Memory B cell (primary cell): ENCODE data around the gene FBXL7.

Experiments
- ATAC-seq: fragments of 150-1000 bp; cut with Tn5 transposase; 2 replicates; pipeline ENCODE4 v1.10.0; 2021; ENCODE audit warnings: low read depth, mild to moderate bottlenecking, moderate library complexity
- DNase-seq, 2 donors: peaks; one replicate each; pipeline ENCODE4 v3.0.0; 2022; ENCODE audit warnings: low spot score in 2 of 2
- H3K27ac Mint-ChIP-seq: one replicate; pipeline ENCODE4 v1.8.0; 2022; ENCODE audit warnings: mild to moderate bottlenecking, moderate library complexity, mixed read lengths
- H3K27me3 Mint-ChIP-seq: one replicate; pipeline ENCODE4 v1.8.0; 2022; ENCODE audit warnings: mixed read lengths
- H3K36me3 Mint-ChIP-seq: one replicate; pipeline ENCODE4 v1.8.0; 2022; ENCODE audit warnings: mild to moderate bottlenecking, mixed read lengths
- H3K4me1 Mint-ChIP-seq: one replicate; pipeline ENCODE4 v1.8.0; 2022; ENCODE audit warnings: mixed read lengths
- H3K4me3 Mint-ChIP-seq: one replicate; pipeline ENCODE4 v1.8.0; 2022; ENCODE audit warnings: mild to moderate bottlenecking, moderate library complexity, mixed read lengths
- H3K9me3 Mint-ChIP-seq: one replicate; pipeline ENCODE4 v1.8.0; 2022; ENCODE audit warnings: mixed read lengths

The FBXL7 gene

DNA sequence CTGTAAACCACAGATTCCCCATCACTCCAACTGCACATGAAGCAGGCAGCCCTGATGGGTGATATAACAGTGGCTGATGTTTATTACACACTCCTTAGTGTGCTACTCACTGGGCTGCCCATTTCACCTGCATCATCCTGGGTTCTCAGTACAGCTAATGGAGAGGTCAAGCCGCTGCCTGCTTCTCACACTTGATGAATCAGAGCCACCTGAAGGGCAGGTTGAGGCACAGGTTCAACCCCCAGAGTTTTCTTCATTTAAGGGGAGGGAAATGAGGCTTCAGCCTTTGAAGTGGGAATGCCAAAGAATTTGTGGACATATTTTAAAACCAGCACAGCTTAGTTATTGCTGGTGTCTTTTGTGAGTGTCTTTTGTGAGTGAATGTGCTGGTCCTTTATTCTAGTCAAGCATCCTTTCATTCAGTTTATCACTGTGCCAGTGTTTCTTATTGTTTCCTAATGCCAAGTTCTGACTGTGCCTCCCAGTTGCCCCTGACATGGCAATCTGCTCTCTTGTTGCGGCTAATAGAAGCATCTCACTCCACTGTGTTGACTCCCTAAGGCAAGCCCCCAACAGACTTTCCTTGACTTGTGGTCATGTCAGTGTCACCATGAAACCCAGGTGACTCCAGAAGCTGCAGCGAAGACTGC, 109.2 kb downstream of the FBXL7 start:
- H3K36me3 Mint-ChIP-seq: no peaks in the 10 kb centered on the region
- H3K27ac Mint-ChIP-seq: no peak overlapping the region
- no peaks in the 10 kb centered on the region for H3K4me1 Mint-ChIP-seq
- DNase-seq (no peak), ATAC-seq (no peak)
- H3K4me3 Mint-ChIP-seq: no peak overlapping the region
- no peaks in the 10 kb centered on the region for H3K27me3 Mint-ChIP-seq
- peaks cover 3% of the 10 kb centered on the region for H3K9me3 Mint-ChIP-seq

DNA sequence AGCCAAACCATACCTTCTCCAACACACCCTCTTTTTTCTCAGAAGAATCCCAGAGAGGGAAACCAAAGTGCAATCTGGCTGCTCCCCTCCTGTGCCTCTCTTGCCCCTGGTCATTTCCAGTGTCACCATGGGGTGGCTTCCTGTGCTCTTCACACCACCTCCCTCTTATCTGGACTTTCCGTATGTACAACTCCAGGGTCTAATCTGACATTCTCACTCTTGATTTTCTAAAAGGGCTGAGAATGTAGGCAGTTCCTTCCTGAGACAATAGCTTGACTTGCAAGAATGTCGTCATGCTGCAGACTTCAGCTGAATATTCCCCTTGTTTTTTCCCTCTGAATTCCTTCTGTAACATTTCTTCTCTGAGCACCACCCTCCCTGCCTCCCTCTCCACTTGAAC, 110.2 kb downstream of the FBXL7 start:
- DNase-seq (no peak), ATAC-seq (no peak)
- Mint-ChIP-seq H3K4me1 (no peaks in the 10 kb centered on the region), H3K4me3 (no peak overlapping the region), H3K27me3 (no peaks in the 10 kb centered on the region), H3K36me3 (no peaks in the 10 kb centered on the region), H3K27ac (no peak overlapping the region), H3K9me3 (peaks cover 3% of the 10 kb centered on the region)

DNA sequence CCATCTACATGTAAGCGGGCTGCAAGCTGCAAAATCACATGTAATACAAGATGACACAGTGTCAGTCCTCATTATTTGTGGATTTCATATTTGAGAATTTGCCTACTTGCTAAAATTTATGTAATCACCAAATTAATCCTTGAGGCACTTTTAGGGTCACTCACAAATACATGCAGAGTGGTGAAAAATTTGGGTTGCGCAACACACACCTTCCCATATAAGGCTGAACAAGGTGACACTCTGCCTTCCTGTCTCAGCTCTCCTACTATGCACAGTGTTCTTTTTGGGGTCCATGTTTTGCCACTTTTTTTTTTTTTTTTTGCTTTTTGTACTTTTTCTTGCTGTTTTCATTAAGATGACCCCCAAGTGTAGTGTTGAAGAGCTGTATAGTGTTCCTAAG, 111.0 kb downstream of the FBXL7 start:
- H3K36me3 Mint-ChIP-seq: no peaks in the 10 kb centered on the region
- no peaks in the 10 kb centered on the region for H3K4me1 Mint-ChIP-seq
- H3K9me3 Mint-ChIP-seq: peaks cover 3% of the 10 kb centered on the region
- no peaks in the 10 kb centered on the region for H3K27me3 Mint-ChIP-seq
- H3K4me3 Mint-ChIP-seq: no peak overlapping the region
- H3K27ac Mint-ChIP-seq: no peak overlapping the region
- no peak for DNase-seq
- no peak for ATAC-seq

DNA sequence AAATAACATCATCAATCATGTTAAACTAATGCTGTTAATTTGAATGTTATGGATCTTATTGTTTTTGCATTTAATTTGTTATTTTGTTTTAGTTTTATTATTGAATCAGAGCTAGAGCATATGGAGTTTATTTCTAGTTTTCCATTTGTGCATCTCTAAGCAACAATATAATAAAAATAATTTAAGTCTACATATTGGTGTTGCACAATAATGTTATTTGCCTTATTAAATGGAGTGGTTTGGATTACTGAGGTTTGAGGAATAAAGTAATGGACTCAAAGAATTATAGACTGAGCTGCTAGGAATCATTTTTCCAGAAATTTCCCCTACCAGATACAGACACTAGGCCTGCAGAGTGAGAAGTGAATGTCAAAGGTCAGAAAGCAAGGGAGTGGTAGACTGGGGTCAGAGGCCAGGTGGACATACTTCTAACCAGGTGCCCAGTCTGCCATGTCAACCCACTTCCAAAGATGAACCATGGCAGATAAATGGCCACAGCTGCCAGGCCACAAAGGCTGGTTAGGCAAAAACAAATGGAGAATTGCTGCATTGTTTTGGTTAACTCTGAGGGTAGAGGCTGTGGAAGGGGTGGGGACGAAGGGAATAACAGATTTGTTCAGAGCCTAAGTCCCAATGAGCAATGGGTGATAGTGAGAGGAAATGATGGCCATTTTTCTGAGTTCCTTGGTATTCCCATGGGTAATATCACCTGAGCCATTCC, 113.1 kb downstream of the FBXL7 start:
- Mint-ChIP-seq H3K4me1 (no peaks in the 10 kb centered on the region), H3K9me3 (no peaks in the 10 kb centered on the region), H3K27me3 (no peaks in the 10 kb centered on the region), H3K36me3 (no peaks in the 10 kb centered on the region), H3K4me3 (no peak overlapping the region), H3K27ac (no peak overlapping the region)
- ATAC-seq (no peak), DNase-seq (no peak)

DNA sequence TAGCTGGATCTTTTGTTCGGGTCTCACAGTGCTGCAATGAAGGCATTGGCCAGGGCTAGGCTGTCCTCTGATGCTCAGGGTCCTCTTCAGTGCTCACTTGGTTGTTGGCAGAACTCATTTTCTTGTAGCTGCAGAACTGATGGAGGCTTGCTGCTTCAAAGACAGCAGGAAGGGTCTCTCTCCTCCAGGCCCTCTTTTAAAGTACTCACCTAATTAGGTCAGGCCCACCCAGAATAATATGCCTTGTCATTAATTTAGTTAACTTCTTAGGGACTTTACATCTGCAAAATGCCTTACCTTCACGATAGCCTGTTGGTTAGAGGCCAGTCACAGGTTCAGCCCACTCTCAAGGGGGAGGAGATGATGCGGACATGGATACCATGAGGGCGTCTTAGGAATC, 114.7 kb downstream of the FBXL7 start:
- no peaks in the 10 kb centered on the region for H3K4me1 Mint-ChIP-seq
- no peak for DNase-seq
- H3K4me3 Mint-ChIP-seq: no peak overlapping the region
- H3K27me3 Mint-ChIP-seq: no peaks in the 10 kb centered on the region
- ATAC-seq: no peak
- H3K9me3 Mint-ChIP-seq: no peaks in the 10 kb centered on the region
- no peaks in the 10 kb centered on the region for H3K36me3 Mint-ChIP-seq
- no peak overlapping the region for H3K27ac Mint-ChIP-seq

DNA sequence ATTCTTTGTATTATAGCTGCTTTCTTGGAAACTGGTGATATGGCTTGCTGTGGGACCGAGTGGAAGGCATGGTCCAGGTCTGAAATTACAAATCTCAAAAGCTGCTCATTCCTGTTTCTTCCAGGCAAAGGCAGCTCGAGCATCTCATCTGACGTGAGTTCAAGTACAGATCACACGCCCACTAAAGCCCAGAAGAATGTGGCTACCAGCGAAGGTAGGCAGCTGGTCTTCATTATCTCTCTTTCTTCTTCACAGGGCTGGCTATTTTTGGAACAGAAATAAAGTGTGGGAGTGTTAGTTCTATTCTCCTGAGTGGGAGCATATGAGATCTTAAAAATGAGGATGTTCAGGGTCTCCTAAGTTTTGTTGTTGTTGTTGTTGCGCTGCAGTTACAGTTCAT, 115.9 kb downstream of the FBXL7 start:
- no peaks in the 10 kb centered on the region for H3K4me1 Mint-ChIP-seq
- H3K4me3 Mint-ChIP-seq: no peak overlapping the region
- no peaks in the 10 kb centered on the region for H3K27me3 Mint-ChIP-seq
- no peaks in the 10 kb centered on the region for H3K9me3 Mint-ChIP-seq
- DNase-seq: no peak
- no peaks in the 10 kb centered on the region for H3K36me3 Mint-ChIP-seq
- no peak for ATAC-seq
- no peak overlapping the region for H3K27ac Mint-ChIP-seq

DNA sequence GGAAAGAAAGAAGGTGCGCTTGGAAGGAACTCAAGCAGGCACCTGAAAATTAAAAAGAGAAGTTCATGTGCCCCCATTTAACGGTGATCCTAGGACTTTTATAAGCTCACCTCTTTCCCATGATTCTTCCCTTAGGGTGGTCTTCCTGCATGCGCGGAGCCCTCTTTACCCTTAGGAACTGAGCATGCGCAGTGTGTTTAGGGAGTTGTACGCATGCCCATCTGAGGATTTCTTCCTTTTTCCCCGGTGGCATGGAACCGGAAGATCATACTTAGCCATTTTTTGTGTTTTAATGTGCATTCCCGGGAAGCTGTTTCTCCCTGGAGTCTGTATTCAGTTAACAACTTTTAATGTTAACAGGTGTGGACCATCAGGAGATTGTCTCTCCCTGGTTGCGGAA, 119.0 kb downstream of the FBXL7 start:
- Mint-ChIP-seq H3K36me3 (no peaks in the 10 kb centered on the region), H3K9me3 (peaks cover 3% of the 10 kb centered on the region), H3K27ac (no peak overlapping the region), H3K27me3 (no peaks in the 10 kb centered on the region), H3K4me3 (no peak overlapping the region), H3K4me1 (no peaks in the 10 kb centered on the region)
- DNase-seq (no peak), ATAC-seq (no peak)

DNA sequence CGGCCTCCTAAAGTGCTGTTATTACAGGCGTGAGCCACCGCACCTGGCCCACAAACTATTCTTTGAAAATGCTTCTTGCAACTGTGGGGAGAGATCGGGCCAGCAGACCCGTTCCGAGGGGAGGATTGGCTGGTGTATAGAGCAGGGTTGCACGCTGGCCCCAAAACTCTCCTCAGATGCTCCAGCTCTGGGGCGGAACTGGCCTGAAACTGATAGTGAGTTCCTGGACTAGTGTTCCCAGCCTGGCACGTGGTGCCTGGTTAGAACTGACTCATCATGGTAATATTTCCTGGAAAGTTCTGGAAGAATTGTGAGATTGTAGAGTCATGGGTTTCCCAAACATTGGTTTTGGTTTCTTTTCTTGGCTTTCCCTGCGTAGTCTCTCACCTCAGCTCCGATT, 120.5 kb downstream of the FBXL7 start:
- Mint-ChIP-seq H3K27ac (no peak overlapping the region), H3K36me3 (no peaks in the 10 kb centered on the region), H3K9me3 (peaks cover 4% of the 10 kb centered on the region), H3K4me3 (no peak overlapping the region), H3K4me1 (no peaks in the 10 kb centered on the region), H3K27me3 (no peaks in the 10 kb centered on the region)
- ATAC-seq: no peak
- no peak for DNase-seq

DNA sequence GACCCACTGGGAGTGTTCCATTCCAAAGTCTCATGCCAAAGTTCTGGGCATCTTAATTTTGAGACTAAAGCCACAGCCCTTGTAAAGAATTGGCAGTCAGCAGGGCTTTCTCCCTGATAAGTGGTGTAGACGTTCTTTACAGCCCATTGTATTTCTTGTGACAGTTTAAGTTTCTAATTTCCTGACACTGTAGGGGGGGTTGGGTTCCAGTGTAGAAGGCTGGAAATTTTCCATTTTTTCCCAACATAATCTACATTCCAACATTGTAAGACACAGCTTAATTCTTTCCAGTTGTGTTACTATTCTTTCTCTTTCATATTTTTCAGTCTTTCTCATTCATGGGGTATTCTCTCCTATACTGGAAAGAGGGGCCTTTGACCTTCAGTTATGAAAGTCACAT, 121.1 kb downstream of the FBXL7 start:
- Mint-ChIP-seq H3K4me3 (no peak overlapping the region), H3K27me3 (no peaks in the 10 kb centered on the region), H3K9me3 (peaks cover 4% of the 10 kb centered on the region), H3K27ac (no peak overlapping the region), H3K36me3 (no peaks in the 10 kb centered on the region), H3K4me1 (no peaks in the 10 kb centered on the region)
- ATAC-seq (no peak), DNase-seq (no peak)

DNA sequence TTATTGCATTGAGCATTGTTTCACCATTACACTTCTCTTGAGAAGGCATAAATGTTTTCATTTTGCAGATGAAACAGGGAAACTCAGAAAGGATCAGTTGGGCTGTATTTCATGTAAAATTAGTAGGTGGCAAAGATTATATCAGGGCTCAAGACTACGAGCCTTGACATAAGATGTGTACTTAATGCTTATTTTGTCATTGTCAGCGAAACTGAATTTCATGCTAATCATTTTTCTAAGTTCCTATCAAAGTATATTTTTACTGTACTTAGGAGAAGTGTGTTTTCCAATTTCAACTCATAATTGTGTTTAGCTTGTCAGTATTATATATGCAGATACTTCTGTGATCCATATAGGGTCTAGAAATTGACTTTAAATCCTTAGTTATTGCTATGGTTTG, 123.8 kb downstream of the FBXL7 start:
- Mint-ChIP-seq H3K4me3 (no peak overlapping the region), H3K9me3 (peaks cover 4% of the 10 kb centered on the region), H3K27me3 (no peaks in the 10 kb centered on the region), H3K36me3 (no peaks in the 10 kb centered on the region), H3K27ac (no peak overlapping the region), H3K4me1 (no peaks in the 10 kb centered on the region)
- no peak for ATAC-seq
- no peak for DNase-seq

DNA sequence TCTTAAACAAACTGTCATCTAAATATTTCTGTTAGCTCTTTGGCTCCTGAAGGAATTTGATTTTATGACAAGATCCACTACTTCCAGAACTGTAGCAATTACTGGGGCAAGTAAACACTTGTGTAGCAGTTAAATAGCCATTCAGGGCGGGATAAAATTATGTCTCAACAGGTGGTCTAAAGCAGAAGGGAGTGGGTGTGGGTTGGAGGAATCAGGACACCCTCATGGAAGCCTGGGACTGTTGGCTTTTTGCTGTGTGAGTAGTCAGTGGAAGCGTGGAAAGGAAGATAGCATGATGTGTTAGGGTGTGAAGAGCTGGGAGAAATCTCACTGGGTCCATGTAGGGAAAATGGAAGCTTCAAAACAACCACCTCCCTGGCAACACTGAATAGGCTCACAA, 127.1 kb downstream of the FBXL7 start:
- ATAC-seq (no peak), DNase-seq (no peak)
- Mint-ChIP-seq H3K27me3 (no peaks in the 10 kb centered on the region), H3K9me3 (peaks cover 2% of the 10 kb centered on the region), H3K27ac (no peak overlapping the region), H3K4me1 (no peaks in the 10 kb centered on the region), H3K36me3 (no peaks in the 10 kb centered on the region), H3K4me3 (no peak overlapping the region)

DNA sequence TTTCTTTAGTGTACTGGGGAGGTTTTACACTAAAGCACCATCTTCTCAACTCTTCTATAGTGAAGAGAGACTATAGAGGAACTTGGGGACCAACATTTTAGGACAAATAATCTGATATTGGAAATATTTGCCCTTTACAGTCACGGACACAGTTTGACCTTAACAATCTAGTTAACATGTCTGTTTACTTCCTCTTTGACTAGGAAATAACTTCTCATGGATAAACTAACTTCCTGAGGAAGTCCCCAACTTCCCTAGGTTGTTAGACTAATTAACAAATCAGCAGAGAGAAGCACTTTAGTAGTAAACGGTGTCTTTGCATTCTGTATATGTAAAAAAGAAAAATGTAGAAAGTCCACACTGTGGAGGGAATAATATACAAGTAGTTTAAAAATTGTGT, 127.7 kb downstream of the FBXL7 start:
- Mint-ChIP-seq H3K9me3 (peaks cover 2% of the 10 kb centered on the region), H3K4me3 (no peak overlapping the region), H3K4me1 (no peaks in the 10 kb centered on the region), H3K27ac (no peak overlapping the region), H3K36me3 (no peaks in the 10 kb centered on the region), H3K27me3 (no peaks in the 10 kb centered on the region)
- ATAC-seq: no peak
- DNase-seq: no peak

DNA sequence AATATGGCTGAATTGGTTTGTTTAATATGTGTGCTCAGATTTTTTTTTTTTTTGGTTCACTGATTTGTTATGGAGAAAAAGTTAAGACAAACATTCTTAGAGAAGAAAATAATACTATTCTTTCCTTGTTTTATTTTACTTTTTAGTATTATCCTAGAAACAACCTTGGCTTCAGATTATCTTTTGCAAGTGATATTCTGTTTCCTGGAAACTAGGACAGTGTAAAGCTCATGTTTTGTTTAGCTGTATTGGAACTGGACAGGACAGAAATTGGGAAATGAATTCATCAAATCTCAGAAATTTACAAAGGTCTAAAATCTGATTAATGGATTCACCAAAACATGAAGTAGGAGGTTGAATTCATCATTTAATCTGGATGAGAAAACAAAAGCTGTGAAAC, 130.5 kb downstream of the FBXL7 start:
- no peaks in the 10 kb centered on the region for H3K27me3 Mint-ChIP-seq
- H3K27ac Mint-ChIP-seq: no peak overlapping the region
- no peaks in the 10 kb centered on the region for H3K4me1 Mint-ChIP-seq
- H3K4me3 Mint-ChIP-seq: no peak overlapping the region
- DNase-seq: no peak
- no peak for ATAC-seq
- H3K9me3 Mint-ChIP-seq: no peaks in the 10 kb centered on the region
- H3K36me3 Mint-ChIP-seq: no peaks in the 10 kb centered on the region

DNA sequence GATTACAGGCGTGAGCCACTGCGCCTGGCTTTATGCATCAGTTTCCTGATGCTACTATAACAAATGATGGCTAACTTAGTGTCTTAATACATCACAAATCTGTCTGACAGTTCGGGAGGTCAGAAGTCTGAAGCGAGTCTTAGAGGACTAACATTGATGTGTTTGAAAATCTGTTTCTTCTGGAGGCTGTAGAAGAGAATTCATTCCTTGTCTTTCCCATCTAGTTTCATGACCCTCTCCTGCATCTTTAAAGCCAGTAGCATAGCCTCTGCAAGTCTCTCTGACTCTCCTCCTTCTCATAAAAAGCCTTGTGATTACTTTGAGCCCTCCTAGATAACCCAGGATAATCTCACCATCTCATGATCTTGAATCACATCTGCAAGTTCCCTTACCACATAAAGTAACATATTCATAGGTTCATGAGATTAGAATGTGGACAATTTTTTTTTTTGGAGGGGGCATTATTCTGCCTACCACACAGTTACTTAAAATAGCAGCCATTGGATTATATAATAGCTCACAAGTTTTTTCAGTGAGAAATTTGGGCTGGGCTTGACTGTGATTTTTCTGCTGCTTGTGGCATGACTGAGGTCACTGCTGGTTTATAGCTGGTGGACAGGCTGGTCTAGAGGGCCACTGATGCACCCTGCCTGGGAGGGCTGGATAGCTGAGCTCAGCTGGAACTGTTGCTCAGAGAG, 134.8 kb downstream of the FBXL7 start:
- no peaks in the 10 kb centered on the region for H3K36me3 Mint-ChIP-seq
- H3K4me1 Mint-ChIP-seq: no peaks in the 10 kb centered on the region
- no peaks in the 10 kb centered on the region for H3K9me3 Mint-ChIP-seq
- H3K27me3 Mint-ChIP-seq: no peaks in the 10 kb centered on the region
- no peak overlapping the region for H3K4me3 Mint-ChIP-seq
- no peak for DNase-seq
- ATAC-seq: no peak
- H3K27ac Mint-ChIP-seq: no peak overlapping the region

DNA sequence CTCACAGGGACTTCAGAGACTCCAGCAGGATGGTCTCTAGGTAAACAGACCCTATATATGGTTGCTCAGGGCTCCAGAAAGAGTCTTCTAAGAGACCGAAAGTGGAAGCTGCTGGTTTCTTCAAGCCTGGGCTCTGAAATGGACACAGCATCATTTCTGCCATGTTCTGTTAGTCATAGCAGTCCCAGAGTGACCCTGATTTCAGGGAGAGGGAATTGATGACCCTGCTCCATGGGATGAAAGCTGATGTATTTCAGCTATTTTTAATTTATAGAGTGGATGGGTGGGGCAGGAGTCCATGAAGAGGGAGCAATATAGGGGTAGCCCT, 135.3 kb downstream of the FBXL7 start:
- Mint-ChIP-seq H3K36me3 (no peaks in the 10 kb centered on the region), H3K9me3 (peaks cover 2% of the 10 kb centered on the region)
- ATAC-seq: no peak

More for the DNA sequence above, 135.3 kb downstream of the FBXL7 start:
- Mint-ChIP-seq H3K4me1 (no peaks in the 10 kb centered on the region), H3K27me3 (no peaks in the 10 kb centered on the region), H3K27ac (no peak overlapping the region), H3K4me3 (no peak overlapping the region)
- no peak for DNase-seq
